CD4-positive, alpha-beta T cell treated with Interleukin-17A for 1 hour (primary cell): ENCODE data around the gene KRTAP10-6.
A peak's percentile ranks its signal among the peaks of the same experiment; 100 is the strongest.
"Not testable (repeated sequence)": the region's sequence is repeated elsewhere in the genome, so short reads cannot be mapped to it uniquely, and the experiment has no call there.

Experiments used
- DNase-seq: peaks from one replicate; pipeline ENCODE4 v3.0.0-alpha.2; 2020

Gene KRTAP10-6

DNA sequence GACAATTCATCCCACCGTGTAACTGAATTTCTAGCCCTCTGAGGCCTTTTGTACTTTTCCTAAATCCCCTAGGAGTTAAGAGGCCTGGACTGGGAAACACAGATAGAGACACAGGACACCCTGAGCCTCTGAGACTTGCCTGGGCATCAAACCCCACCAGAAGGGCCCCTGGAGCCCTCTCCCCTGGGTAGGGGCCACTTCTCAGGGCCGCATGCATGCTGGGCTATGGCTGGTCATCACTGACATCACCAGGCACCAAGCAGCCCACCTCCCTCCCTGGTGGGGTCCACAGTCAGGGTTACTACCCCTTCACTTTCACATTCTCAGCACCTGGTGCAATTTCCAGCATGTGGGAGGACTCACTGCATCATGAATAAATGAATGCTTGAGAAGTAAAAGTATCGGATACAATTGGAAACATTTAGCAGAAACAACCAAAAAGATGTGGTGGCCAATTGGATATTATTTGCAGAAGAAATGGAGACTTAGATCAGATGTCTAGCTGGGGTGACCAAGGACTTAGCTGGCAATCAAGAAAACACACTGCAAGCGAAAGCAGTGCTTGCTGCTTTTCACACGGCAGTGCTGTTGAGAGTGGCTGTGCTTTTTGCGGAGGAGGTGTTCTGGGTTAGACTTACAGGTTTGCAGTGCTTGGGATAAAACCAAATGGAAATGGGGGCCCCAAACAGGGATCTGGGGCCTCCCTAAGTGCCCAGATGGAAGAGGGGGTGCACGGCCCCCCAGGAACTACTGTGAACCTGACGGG, 7.1 kb upstream of the KRTAP10-6 start:
- DNase-seq = no peak

DNA sequence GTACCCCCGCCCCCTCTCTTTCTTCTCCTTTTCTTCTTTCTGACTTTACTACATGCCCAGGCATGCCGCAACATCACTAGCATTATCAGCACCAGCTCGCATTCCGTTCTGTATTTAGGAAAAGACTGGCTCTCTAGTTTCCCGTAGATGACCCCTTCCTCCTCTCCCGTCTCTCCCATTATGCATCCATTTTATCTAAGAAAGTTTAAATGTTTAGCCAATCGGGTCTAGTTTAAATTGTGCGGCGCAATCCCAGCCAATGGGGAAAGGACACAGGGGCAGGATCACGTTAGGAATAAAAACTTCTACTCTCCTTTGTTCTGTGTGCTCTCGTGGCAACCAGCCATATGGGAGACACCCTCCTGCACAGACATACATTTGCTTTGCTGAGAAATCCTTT, 5.8 kb upstream of the KRTAP10-6 start:
- DNase-seq = no peak

DNA sequence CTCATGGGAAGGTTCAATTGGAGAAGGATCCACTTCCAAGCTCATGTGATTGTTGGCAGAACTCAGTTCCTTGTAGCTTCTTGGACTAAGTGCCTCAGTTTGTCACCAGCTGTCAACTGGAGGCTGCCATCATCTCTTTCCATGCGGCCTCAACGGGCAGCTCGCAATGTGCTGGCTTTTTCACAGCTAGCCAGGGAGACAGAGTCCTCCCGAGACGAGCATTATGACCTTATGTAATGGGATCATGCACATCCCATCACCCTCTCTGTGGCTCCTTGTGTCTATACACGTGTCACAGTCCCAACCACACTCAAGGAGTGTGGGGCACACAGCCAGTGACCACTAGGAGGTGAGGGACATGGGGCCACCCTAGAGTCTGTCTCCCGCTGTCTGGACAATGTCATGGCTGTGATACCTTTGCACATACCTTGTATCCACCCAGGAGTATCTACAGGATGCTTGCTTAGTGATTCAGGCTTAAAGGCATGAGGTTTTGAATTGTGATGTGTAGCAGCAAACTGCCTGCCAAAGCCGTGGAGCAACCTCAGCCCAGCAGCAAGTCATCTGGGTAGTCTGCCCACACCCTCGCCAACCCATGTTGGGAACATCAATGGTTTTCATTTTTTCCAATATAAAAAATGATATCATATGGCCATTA, 3.9 kb upstream of the KRTAP10-6 start:
- no peak for DNase-seq

DNA sequence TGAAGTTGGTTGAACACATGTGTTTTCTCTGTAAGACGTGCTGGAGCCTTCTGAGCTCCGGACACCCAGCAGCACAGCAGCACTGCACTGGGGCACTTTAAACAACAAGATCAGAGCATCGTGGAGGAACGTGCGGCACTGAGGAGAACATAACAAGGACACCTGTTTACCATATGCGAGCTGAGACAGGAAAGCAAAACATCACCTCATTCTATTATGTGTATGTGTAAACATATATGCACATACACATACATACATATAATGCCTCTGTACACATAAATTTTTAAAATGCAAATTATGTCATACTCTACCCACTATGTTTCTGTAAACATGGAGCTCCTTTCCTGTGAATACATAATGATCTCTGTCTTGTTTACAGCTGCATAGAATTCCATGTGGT, 3.2 kb upstream of the KRTAP10-6 start:
- DNase-seq = no peak

DNA sequence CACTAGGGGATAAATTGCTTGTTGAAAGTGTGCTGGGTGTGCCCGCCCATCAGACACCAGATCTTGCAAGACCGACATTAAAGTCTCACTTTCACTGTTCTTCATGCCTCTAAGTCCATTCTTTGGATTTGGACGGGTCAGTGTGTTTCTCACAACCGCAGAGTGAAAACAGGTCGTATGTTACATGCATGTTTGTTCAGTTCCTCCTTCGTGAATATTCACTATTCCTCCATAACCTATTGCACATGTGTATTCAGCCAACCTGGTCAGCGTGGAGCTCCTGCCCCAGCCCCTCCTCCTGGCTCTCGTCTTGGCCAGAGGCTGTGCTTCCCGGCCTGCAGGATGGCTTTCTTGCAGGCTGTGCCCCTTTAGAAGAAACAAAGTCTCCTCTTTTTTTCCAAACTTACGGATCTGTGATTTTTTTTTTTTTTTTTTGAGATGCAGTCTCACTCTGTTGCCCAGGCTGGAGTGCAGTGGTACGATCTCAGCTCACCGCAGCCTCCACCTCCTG, 2.2 kb upstream of the KRTAP10-6 start:
- no peak for DNase-seq

DNA sequence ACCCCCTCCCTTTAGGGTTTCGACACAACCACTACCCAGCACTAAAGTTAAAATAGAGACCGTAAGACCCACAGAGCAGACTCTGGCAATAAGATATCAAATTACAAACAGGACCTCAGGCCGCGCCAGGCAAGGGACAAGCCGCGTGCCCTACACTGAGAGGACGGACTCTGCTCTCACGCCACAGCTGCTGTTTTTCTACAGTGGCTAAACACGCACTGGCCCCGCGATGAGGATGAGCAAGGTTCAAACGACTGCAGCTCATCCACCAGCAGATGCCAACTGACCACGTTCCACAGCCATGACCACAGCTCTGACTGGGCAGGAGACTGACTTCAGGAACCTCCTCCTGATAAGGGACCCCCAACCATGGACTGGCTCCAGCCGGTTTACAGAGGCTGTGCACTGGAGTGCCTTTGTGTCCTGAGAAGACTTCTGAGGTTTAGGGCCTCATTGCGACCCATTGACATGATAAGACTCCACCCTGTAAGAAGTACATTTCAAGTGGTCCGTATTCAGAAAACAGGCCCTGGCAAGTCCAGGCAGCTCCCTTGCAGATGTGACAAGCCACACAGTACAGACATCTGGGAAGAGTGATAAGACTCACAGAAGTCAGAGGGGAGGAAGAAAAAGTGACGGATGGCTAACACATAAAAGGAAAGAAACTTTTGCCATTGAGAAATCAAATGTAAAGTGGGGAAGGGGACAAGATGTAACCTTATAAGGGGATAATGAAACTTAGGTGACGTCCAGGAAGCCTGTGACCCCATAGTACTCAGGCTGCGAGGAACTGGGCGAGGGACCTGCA, 1.5 kb upstream of the KRTAP10-6 start:
- DNase-seq = no peak

DNA sequence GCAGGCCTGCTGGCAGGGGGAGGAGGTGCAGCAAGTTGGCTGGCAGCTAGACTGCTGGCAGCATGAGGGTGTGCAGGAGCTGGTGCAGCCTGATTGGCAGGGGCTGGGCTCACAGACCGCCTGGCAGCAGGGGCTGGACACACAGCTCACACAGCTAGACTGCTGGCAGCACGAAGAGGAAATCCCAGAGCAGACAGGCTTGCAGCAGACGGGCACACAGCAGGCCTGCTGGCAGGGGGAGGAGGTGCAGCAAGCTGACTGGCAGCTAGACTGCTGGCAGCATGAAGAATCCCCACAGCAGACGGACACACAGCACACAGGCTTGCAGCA, 539 bp downstream of the KRTAP10-6 start:
- DNase-seq = not testable (repeated sequence)

DNA sequence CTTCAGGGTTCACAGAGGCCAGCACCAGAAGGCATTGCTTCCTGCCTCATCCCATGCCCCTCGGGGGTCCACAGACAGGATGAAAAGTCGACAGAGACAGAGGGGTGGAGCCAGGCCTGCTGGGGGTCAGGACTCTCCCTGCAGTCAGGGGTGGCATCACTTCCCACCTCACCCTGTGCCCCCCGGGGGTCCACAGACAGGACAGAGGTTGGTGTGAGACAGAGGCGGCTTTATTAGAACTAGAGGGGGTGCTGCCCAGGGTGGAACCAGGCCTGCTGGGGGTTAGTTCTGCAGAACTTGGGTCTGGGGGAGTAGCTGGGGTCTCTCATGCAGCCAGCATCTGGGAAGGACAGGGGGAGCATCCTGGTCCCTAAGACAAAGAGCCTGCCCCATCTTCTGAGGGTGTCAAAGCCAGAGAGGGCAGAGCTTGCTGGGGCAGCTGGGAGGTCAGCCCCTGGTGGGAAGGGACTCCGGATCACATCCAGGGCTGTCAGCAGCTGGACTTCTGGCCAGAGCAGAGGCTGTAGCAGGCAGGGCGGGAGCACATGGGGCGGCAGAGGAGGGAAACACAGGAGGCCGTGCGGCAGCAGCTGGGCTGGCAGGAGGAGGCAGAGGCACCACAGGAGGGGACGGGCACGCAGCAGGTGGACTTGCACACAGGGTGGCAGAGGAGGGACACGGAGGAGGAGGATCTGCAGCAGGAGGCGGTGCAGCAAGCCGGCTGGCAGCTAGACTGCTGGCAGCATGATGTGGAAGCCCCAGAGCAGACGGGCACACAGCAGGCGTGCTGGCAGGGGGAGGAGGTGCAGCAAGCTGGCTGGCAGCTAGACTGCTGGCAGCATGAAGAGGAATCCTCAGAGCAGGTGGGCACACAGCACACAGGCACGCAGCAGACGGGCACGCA, 1.2 kb downstream of the KRTAP10-6 start:
- DNase-seq = not testable (repeated sequence)

DNA sequence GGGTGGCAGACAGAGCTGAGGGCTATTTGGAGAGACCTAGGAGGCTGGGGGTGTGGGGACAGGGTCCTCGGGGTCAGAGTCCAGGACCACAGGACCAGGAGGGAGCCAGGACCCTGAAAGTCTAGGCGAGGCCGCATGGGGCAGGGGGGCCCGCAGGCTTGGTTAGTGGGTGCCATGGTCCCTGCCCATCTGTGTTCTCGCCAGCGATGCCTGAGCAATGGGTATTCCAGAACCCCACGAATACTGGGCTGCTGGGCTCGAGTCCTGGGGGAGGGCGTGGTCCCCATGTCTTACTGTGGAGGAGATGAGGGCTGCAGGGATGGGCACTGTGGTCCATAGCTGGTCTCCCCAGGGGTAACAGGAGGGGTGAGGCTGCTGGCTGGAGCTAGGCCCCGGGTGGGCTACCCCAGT, 2.0 kb downstream of the KRTAP10-6 start:
- DNase-seq = no peak

DNA sequence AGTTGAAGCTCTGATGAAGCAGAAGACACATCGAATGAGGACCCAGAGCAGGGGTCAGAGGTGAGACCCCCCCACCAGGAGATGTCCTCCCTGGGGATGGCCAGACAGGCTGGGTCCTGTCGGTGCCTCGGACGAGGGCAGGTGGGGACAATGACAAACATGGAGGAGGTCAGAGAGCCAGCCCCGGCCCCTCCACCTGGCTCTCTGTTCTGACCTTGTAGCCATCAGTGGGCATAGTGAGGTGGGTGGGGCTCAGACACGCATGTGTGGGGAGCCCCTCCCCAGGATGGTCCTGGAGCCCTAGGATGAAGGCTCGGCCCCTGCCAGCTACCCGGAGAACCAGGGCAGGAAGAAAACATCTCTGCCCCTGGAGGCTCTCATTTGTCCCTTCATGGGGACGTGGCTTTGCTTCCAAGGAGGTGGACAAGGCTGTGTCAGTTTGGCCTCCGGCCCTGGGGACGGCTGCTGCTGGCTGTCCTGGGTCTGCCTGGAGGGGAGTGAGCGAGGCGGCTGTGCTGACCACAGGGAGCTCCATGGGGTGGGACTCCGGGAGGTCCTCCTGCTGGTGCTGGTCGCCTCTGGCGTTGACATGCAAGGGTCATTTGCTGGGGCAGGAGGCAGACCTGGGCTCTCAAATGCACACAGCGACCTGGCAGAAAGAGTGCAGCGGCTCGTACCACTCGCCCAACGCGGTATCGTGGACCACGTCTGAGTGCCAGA, 2.6 kb downstream of the KRTAP10-6 start:
- no peak for DNase-seq

DNA sequence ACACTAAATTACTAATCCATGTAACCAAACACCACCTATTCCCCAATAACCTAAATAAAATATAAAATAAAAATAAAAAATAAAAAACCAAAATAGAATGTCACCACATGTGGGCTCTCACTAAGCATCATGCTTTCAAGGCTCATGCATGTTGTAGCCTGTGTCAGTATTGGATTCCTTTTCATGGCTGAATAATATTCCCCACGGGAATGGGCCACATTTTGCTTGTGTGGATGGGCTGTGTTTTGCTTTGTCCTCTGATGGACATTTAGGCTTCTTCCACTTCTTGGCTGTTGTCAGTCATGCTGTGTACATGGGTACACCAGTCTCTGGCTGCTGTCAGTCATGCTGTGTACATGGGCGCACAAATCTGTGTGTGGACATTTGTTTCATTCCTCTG, 3.2 kb downstream of the KRTAP10-6 start:
- no peak for DNase-seq

DNA sequence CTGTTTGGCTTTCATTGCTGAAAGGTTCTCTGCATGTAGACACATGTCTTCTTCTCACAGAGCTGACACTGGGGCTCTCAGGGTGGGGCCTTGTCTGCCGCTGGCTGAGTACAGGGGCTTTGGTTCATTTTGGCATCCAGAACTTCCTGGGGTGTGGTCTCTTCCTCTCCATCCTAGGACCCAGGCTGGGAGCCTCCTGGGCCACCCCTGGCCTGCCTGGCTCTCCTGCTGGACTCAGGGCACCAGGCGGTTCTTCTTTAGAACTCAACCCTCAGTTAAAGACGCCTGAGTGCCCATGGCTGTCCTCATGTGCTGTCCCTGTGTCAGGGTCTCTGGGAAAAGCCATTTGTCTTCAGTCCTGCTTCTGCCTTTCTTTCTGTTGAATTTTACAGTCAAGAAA, 6.4 kb downstream of the KRTAP10-6 start:
- no peak for DNase-seq

DNA sequence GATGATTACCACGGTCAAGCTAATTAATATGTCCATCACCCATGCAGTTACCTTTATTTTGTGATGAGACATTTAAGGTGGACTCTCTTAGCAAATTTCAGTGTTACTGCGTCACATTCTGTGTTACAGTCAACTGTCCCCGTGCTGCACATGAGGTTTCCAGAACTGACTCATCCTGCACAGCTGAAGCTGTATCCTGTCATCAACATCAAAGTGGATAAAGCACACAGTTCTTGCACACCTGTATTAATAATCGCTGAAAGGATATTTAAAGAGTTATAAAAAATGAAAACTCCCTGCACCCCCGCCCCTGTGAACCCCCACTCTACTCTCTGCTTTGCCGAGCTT, 8.5 kb downstream of the KRTAP10-6 start:
- DNase-seq = peak; percentile 25

DNA sequence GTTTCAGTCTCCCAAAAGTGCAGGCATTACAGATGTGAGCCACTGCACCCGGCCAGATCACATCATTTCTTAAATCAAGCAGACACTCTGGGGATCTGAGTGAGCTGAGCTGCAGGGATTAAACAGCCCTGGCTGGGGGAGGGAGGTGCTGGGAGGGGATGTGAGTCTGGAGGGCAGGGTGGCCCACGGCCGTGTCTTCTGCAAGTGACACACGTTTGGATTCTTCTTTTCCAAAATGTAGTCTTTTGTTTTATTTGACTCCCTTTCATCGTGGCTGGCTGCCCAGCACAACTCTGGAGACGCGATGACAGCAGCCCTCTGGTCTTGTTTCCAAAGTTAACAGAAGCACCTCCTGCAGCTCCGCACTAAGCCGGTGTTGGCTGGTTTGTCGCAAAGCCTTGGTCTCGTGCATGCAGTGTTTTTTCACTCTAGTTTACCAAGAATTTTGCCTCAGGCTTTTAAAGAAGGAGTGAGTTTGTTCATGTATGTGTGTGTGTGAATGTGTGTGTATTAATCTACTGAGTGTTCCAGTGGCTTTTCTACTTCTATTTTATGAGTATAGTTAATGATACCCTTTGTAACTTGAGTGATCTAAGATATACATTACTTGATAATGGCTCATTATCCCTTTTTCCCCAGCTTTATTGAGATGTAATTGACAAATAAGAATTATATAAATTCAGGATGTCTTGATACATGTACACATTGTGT, 9.1 kb downstream of the KRTAP10-6 start:
- DNase-seq = no peak

DNA sequence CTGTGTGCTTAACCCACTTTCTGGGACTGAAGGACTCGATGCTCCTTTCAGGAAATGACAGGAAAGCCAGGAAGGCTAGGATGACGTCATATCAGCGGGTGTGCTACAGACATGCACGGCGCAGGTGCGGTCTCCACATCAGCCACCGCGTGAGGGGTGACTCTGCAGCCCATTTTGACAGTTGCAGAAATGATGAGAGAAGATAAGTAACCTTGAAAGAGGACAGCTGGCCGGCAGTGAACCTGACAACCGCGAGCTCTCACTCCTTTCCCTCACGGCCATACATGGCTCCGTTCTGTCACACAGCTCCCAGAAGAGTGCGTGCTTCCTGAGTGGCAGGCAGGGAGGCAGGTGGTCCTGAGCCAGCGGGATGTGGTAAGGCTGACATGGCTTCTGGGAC, 10.2 kb downstream of the KRTAP10-6 start:
- no peak for DNase-seq

DNA sequence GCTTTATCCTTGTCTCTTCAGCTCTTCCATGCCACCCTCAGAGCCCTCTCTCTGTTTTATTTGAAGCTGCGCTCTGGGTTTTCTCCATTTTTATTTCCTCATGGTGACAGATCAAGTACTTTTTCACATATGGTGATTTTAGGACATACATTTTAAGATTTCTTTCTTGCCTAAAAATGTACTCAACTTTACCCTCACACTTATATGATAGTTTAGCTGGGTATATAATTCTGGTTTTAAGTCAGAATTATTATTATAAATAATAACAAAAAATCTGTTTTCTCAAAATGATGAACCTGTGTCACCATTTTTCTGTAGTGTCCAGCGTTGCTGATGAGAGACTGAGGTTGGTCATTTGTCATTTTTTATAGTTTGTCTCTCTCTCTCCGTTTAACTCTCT, 11.1 kb downstream of the KRTAP10-6 start:
- DNase-seq = no peak

DNA sequence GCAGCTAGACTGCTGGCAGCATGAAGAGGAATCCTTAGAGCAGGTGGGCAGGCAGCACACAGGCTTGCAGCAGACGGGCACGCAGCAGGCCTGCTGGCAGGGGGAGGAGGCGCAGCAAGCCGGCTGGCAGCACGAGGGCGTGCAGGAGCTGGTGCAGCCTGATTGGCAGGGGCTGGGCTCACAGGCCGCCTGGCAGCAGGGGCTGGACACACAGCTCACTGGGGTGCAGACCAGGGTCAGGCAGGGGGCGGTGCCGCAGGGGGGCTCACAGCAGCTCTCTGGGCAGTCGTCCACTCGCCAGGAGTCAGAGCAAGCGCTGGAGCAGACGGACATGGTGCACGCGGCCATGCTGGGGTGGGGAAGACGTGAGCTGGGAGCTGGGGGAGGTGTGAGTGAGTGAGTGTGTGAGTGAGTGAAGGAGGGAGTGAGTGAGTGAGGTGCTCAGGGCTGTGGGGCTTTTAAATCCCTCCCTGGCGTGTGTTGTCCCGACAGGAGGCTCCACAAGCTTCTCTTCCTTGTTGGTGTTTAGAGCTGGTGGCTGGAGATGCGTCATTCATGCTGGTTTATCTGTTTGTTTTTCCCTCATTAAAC, 12.0 kb downstream of the KRTAP10-6 start, which contains the start of gene KRTAP10-5:
KRTAP10-5 (minus strand) TSS at position 374 of the 591 bp plus-strand sequence; CDS start at position 348, 26 bp downstream.
- DNase-seq = not testable (repeated sequence)

DNA sequence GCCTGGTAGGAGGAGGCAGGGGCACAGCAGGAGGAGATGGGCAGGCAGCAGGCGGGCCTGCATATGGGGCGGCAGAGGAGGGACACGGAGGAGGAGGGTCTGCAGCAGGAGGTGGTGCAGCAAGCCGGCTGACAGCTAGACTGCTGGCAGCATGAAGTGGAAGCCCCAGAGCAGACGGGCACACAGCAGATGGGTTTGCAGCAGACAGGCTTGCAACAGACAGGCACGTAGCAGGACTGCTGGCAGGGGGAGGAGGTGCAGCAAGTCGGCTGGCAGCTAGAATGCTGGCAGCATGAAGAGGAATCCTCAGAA, 12.5 kb downstream of the KRTAP10-6 start:
- DNase-seq = no peak

DNA sequence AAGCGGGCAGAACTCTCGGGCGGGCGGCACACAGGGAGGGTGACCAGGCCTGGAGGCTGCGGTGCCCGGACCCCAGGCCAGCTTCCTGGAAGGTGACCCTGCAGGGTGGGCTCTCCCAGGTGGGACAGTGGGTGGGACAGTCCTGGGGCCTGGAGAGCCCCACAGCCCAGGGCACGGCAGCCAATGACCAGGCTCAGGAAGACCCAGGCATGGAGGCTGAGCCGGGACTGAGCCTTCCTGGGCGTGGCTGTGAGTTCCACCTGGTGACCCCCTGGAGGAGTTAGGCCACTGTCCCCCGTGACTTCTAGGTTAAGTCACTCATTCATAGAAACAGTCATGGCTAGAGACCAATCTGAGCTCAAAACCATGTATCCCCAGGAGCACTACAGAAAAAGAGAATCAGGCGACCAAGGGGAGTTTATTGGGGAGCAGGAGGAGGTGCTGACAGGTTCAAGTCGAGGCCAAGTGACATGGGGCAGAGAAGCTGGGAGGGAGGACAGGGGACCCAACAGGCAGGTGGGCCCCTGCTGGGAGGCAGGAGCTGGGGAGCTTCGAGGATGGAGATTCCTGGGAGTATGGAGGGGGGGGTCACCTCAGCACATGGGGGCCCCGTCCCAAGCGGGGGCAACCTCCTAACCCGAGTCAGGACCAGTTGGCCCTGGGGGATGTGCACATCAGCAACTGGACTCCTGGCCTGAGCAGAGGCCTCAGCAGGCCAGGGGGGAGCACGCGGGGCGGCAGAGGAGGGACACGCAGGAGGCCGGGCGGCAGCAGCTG, 13.1 kb downstream of the KRTAP10-6 start:
- DNase-seq = no peak

DNA sequence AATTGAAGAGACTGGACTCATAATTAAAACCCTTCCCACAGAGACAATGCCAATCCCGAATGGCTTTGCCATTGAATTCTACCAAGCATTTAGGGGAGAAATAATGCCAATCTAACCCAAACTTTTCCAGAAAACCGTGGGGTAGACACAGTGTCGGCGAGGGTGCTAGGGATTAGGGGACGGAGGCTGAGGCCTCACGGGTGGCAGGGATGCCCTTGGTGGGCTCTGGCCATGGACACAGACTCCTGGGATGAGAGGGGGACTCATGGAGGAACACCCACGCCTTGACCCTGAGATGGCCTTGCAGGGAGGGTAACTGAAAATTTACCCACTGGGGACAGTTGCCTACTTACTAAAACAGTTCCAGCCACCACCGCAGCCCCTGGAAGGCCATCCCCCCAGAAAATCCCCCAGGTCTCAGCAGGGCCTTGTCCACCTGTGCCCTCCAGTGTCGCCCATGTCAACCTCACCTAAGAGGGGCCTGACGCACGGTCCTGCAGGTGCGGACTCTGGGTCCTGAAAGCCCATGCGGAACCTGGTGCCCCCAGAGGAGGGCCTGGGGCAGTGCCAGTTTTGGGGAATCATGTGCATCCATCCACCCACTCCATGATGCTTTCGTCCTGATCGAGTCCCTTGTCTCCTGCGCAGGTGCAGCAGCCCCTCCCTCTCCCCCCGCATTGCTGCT, 13.8 kb downstream of the KRTAP10-6 start:
- no peak for DNase-seq
